ENCODE measurements around the gene NADK2. TPM values are rescaled to one million over a fixed set of nuclear protein-coding genes. Genes with fewer than 3 reads are reported as not detected.

NADK2 gene
- total RNA-seq, 2 experiments from 2014 or later: 23.8 to 37.5 TPM

DNA sequence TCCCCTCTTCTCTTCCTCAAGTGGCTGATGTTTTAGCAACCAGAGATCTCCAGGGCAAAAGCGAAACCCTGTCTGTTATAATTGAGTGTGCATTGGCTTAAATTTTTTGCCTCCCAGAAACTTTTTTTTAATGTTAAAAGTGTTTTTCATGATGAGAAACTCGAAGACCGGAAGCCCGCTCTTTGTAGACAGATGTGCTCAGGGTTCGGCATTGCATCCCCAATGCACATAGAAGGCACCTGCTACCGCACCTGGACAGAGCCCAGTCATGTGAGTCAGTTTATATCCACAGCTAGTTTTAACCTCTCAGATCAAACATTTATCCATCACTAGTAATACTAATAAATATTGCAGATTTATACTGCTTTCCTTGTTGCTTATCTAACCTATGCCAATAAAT lies 19.5 kb upstream of the NADK2 start:
- Histone ChIP-seq H4K20me1 (ENCODE audit: insufficient read depth, low read length) (no peaks in the 10 kb centered on the region), H3K9me3 (ENCODE audit: low read length) (no peaks in the 10 kb centered on the region), H3K4me1 (ENCODE audit: insufficient read depth, low read length, poor library complexity, severe bottlenecking) (peaks cover 50% of the 10 kb centered on the region), H3K9me2 (ENCODE audit: insufficient read depth, low read length) (no peaks in the 10 kb centered on the region), H3K4me2 (ENCODE audit: low read length) (peak overlapping the region; percentile 62), H3K79me2 (ENCODE audit: insufficient read depth, low read depth, low read length) (no peaks in the 10 kb centered on the region), H2AFZ (ENCODE audit: low read length) (peak overlapping the region; percentile 37; the same call in 1 of the 2 replicates), H3K4me3 (ENCODE audit: low read depth, low read length, poor library complexity, severe bottlenecking) (peak overlapping the region; percentile 36), H3K36me3 (ENCODE audit: insufficient read depth, low read length) (no peaks in the 10 kb centered on the region), H3K27ac (ENCODE audit: low read depth, low read length, poor library complexity, severe bottlenecking) (peak overlapping the region; percentile 76)
- ChIA-PET POLR2A (interaction anchor here (1.5 to 2.2 kb wide), 2 partner anchors 10 to 16 kb away, joined by 4 to 8 read pairs; no protein-coding TSS in a partner anchor), CTCF (ENCODE audit: unreplicated experiment) (no interaction called here)
- intact Hi-C loops (cut with micrococcal nuclease; ENCODE audit: unreplicated experiment): no loop called here
- DNase-seq (ENCODE audit: low spot score): peak; percentile 88
- TF ChIP-seq EZH2phosphoT487 (IDR thresholded peaks at IDR 0.05; ENCODE audit: borderline replicate concordance, low read depth, low read length): no peak
- TF ChIP-seq, protein P1, sequence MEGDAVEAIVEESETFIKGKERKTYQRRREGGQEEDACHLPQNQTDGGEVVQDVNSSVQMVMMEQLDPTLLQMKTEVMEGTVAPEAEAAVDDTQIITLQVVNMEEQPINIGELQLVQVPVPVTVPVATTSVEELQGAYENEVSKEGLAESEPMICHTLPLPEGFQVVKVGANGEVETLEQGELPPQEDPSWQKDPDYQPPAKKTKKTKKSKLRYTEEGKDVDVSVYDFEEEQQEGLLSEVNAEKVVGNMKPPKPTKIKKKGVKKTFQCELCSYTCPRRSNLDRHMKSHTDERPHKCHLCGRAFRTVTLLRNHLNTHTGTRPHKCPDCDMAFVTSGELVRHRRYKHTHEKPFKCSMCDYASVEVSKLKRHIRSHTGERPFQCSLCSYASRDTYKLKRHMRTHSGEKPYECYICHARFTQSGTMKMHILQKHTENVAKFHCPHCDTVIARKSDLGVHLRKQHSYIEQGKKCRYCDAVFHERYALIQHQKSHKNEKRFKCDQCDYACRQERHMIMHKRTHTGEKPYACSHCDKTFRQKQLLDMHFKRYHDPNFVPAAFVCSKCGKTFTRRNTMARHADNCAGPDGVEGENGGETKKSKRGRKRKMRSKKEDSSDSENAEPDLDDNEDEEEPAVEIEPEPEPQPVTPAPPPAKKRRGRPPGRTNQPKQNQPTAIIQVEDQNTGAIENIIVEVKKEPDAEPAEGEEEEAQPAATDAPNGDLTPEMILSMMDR (conservative IDR thresholded peaks at IDR 0.05; ENCODE audit: low read length): no peak
- no TSS peak for BruUV-seq (replicated peaks)

DNA sequence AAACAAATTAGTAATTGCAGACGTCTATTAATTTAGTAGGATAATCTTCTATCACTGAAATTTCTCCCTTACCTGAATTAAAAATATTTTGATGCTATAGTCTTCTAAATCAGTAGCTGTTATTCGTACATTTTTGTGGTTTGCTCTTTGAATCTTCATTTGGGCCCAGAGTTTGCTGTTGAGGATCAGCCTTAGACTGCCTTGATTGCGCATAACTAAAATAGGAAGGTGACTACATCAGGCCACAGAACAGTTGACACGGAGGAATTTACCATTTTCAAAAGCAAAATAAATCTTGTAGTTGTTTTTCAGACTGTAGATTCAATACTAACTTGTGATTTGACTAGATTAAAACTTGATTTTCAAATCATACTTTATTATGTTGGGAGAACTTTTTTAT lies 11.8 kb upstream of the NADK2 start:
- intact Hi-C loops (cut with micrococcal nuclease; ENCODE audit: unreplicated experiment): no loop called here
- POLR2A ChIA-PET: interaction anchor here (4.2 kb wide), 1 partner anchor 11 kb away, joined by 21 read pairs; the partner anchor contains the start of gene NADK2
- BruUV-seq (replicated peaks): no TSS peak
- Histone ChIP-seq H3K4me1 (ENCODE audit: insufficient read depth, low read length, poor library complexity, severe bottlenecking) (peaks cover 25% of the 10 kb centered on the region), H4K20me1 (ENCODE audit: insufficient read depth, low read length) (no peaks in the 10 kb centered on the region), H2AFZ (ENCODE audit: low read length) (no peak overlapping the region), H3K4me3 (ENCODE audit: low read depth, low read length, poor library complexity, severe bottlenecking) (no peak overlapping the region), H3K79me2 (ENCODE audit: insufficient read depth, low read depth, low read length) (no peaks in the 10 kb centered on the region), H3K4me2 (ENCODE audit: low read length) (no peak overlapping the region), H3K36me3 (ENCODE audit: insufficient read depth, low read length) (no peaks in the 10 kb centered on the region), H3K9me3 (ENCODE audit: low read length) (no peaks in the 10 kb centered on the region), H3K9me2 (ENCODE audit: insufficient read depth, low read length) (no peaks in the 10 kb centered on the region), H3K27ac (ENCODE audit: low read depth, low read length, poor library complexity, severe bottlenecking) (no peak overlapping the region)
- no peak for DNase-seq (ENCODE audit: low spot score)
- TF ChIP-seq, protein P1 (conservative IDR thresholded peaks at IDR 0.05; ENCODE audit: low read length): no peak
- CTCF ChIA-PET (ENCODE audit: unreplicated experiment): no interaction called here

DNA sequence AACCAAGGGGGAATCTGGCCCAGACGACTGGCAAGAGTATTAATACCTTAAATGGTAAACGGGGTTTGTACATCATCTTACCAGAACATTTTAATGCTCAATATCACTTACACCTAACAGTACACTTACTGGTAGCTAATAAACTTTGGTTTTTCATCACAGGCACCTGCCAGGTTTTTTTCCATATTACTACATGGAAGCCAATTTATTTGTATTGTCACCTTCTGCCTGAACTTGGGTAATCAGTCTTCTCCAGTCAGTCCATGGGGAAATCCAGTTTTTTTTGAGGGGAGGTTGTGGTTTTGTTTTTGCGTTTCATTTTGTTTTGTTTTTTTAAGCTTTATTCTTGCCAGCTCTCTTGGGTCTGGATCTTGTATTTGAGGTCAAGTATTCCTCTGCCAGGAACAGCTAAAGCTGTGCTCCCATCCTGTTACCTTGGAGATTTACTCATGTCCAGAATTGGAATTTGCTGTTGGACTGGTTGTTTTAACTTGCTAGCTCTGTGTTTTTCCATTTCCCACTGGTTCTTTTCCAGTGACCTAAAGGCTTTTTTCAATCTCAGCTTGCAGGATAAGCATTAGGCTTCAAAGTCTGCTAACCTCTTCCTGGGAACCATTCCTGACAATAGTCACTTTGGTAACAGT lies 11.1 kb upstream of the NADK2 start:
- TF ChIP-seq, protein P1 (conservative IDR thresholded peaks at IDR 0.05; ENCODE audit: low read length): no peak
- TF ChIP-seq EZH2phosphoT487 (IDR thresholded peaks at IDR 0.05; ENCODE audit: borderline replicate concordance, low read depth, low read length): no peak
- Histone ChIP-seq H3K27ac (ENCODE audit: low read depth, low read length, poor library complexity, severe bottlenecking) (no peak overlapping the region), H3K9me2 (ENCODE audit: insufficient read depth, low read length) (no peaks in the 10 kb centered on the region), H4K20me1 (ENCODE audit: insufficient read depth, low read length) (no peaks in the 10 kb centered on the region), H3K79me2 (ENCODE audit: insufficient read depth, low read depth, low read length) (no peaks in the 10 kb centered on the region), H3K36me3 (ENCODE audit: insufficient read depth, low read length) (no peaks in the 10 kb centered on the region), H3K4me2 (ENCODE audit: low read length) (no peak overlapping the region), H3K4me3 (ENCODE audit: low read depth, low read length, poor library complexity, severe bottlenecking) (no peak overlapping the region), H3K9me3 (ENCODE audit: low read length) (no peaks in the 10 kb centered on the region), H3K4me1 (ENCODE audit: insufficient read depth, low read length, poor library complexity, severe bottlenecking) (peaks cover 17% of the 10 kb centered on the region), H2AFZ (ENCODE audit: low read length) (no peak overlapping the region)
- BruUV-seq (replicated peaks): no TSS peak
- POLR2A ChIA-PET: interaction anchor here (0.9 to 4.2 kb wide), 3 partner anchors 10 to 65 kb away, joined by 3 to 21 read pairs (median 3); partner anchors contain the start of gene NADK2
- CTCF ChIA-PET (ENCODE audit: unreplicated experiment): interaction anchor here (1.2 kb wide), 1 partner anchor 11 kb away, joined by 3 read pairs; the partner anchor contains the start of gene NADK2
- intact Hi-C loops (cut with micrococcal nuclease; ENCODE audit: unreplicated experiment): no loop called here
- no peak for DNase-seq (ENCODE audit: low spot score)
